HL-60 (cell line): Measurements from ENCODE around the gene TRMU.

Source experiments
- DNase-seq, 2 experiments: peaks; one replicate each; pipeline ENCODE4 v3.0.0-alpha.2; 2010 to 2020; ENCODE audit warnings: low read depth in 1 of 2, low spot score in 1 of 2
- H3K27ac ChIP-seq: fragments of 250-450 bp; sonication (Bioruptor Pico); replicated peaks from 2 replicates; pipeline ENCODE4 v1.5.1; 2020; ENCODE audit warnings: mild to moderate bottlenecking, moderate library complexity
- H3K27me3 ChIP-seq: fragments of 250-450 bp; sonication (Bioruptor Pico); 2 replicates; pipeline ENCODE4 v1.5.1; 2021; ENCODE audit warnings: mild to moderate bottlenecking, moderate library complexity; ENCODE audit not compliant: insufficient read depth, poor library complexity, severe bottlenecking
- H3K4me3 ChIP-seq: replicated peaks from 2 replicates; pipeline ENCODE4 v1.5.1; 2011; ENCODE audit warnings: mild to moderate bottlenecking, control low read depth, low read length; ENCODE audit not compliant: insufficient read depth
- CTCF ChIP-seq: IDR thresholded peaks from one replicate; pipeline ENCODE4 v1.5.1; 2011; ENCODE audit warnings: low read length, control low read depth, inconsistent platforms; ENCODE audit not compliant: insufficient read depth
- GABPA ChIP-seq: IDR thresholded peaks from 2 replicates; pipeline ENCODE4 v1.6.1; 2012; ENCODE audit warnings: low read depth
- POLR2AphosphoS5 ChIP-seq: IDR thresholded peaks from 2 replicates; pipeline ENCODE4 v1.6.1; 2012; ENCODE audit warnings: low read depth
- REST ChIP-seq: IDR thresholded peaks from 2 replicates; pipeline ENCODE4 v1.6.1; 2012; ENCODE audit warnings: low read depth; ENCODE audit not compliant: insufficient replicate concordance
- SPI1 ChIP-seq: IDR thresholded peaks from 2 replicates; pipeline ENCODE4 v1.6.1; 2012; ENCODE audit warnings: low read depth, mild to moderate bottlenecking, borderline replicate concordance

The TRMU gene

GRCh38 chr22:46293577-46294260, 41.8 kb upstream of the TRMU start:
- H3K4me3 ChIP-seq = no peak overlapping the region
- TF ChIP-seq SPI1 (no peak), POLR2AphosphoS5 (no peak), REST (no peak), CTCF (no peak), GABPA (no peak)
- no peak overlapping the region for H3K27ac ChIP-seq
- H3K27me3 ChIP-seq = no peaks in the 10 kb centered on the region
- peak in 1 of 2 experiments; percentile 35 for DNase-seq

- no peaks in the 10 kb centered on the region for H3K27me3 ChIP-seq
- TF ChIP-seq SPI1 (no peak), REST (no peak), CTCF (no peak), POLR2AphosphoS5 (no peak), GABPA (no peak)
- H3K27ac ChIP-seq = no peak overlapping the region
- no peak overlapping the region for H3K4me3 ChIP-seq
- no peak for DNase-seq
Observed at GRCh38 chr22:46294784-46295183, 40.7 kb upstream of the TRMU start.

GRCh38 chr22:46295277-46295971, 40.1 kb upstream of the TRMU start:
- TF ChIP-seq POLR2AphosphoS5 = no peak
- no peak for TF ChIP-seq GABPA
- no peak for TF ChIP-seq SPI1
- no peak for TF ChIP-seq REST
- TF ChIP-seq CTCF = no peak
- no peaks in the 10 kb centered on the region for H3K27me3 ChIP-seq
- peak overlapping the region; percentile 89 for H3K4me3 ChIP-seq
- DNase-seq = no peak
- H3K27ac ChIP-seq = no peak overlapping the region
